Stimulated activated CD8-positive, alpha-beta memory T cell treated with anti-CD3 and anti-CD28 coated beads, Interleukin-15, amount 100 ng/mL, for 24 hours (primary cell): ENCODE results near the gene SUV39H1.

ENCODE experiments used
- DNase-seq: peaks from one replicate; pipeline ENCODE4 v3.0.0-alpha.2; 2020; ENCODE audit warnings: low read depth

The SUV39H1 gene

DNA sequence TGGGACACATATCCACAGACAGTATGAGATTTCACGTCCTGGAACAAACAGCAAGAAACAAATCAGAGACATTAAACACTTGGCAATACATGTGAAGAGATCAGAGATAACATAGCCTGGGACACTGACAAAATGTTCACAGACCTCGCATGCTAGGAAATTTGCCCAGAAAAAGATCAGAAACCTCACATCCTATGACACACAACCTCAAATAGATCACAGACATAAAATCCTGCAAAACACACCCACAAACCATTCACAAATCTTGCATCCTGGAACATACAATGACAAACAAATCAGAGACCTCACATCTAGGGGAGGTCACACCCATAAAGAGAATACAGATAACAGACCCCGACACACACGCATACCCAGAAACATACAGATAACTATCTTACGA lies 18.0 kb downstream of the SUV39H1 start:
- no peak for DNase-seq

DNA sequence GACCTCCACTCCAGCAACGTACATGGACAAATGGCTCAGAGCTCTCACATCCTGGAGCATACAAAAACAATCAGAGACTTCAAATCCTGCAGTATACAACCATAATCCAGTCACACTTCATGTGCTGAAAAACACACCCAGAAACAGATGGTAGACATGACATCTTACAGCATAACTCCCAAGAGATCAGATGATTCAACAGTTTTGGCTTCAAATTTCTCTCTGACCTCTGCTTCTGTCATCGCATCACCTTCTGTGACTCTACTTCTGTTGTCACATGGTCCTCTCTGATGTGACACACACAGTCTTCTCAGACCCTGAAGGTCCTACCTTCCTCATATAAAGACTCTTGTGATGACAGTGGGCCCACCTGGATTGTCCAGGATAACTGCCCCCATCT lies 18.5 kb downstream of the SUV39H1 start:
- DNase-seq, result no peak

DNA sequence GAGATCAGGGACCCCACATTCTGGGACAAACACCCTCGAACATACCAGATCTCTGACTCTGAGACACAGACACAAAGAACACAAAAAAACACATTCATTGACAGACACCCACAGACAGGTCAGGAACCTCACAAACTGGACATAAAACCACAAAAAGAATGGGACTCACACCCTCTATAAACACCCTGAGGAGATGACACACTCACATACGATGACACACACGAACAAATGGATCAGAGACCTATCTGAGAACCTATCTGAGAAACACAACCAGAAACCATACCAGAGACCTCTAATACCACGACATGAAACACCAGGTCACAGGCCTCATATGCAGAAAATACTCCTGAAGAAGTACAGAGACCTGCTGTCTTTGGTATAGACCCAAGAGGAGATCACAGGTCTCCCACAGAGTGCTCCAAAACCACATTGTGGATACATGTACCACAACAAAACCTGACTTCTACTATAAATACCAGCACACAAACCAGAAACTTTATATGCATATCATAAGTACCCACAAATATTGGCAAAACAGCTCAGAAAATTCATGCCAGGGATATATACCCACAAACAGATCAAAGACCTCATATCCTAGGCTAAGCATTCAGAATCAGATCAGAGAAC lies 19.5 kb downstream of the SUV39H1 start:
- no peak for DNase-seq

DNA sequence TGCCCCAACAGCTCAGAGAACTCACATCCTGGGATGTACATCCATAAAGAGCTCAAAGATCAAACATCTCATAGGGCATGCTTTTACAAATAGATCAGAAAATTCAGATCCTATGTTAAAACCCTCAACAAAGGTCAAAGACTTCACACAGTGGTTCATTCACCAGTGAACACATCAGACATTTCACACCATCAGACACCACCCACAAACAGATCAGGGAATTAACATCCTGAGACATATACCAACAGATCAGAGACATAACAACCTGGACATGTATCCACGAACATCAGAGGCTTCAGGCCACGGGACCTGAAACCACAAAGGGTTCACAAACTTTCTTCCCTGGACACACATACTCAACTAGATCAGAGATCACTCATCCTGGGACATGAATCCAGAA lies 23.4 kb downstream of the SUV39H1 start:
- DNase-seq, result no peak

DNA sequence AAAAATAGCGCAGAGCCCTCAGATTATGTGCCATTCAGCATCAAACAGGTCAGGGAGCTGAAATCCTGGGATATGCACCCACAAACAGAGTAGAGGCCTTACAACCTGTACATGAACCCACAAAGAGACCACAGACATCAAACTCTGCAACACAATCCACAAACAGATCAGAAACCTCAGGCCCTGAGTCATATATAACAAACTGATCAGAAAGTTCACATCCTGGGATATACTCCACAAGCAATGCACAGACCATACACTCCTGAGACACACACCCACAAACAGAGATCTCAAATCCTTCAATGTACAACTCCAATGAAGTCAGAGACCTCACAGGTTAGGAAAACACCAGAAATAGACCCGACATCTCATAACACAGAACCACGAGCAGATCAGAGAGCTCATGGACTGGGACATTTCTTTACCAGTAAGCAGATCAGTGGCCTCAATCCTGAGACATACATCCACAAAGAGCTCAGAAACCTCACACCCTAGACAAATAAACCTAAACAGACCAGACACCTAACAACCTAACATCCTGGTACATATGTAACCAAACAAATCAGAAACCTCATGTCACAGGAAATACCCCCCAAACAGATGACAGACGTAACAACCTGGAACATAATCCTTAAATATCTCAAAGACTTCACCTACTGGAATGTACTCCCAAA lies 24.2 kb downstream of the SUV39H1 start:
- DNase-seq, result no peak

DNA sequence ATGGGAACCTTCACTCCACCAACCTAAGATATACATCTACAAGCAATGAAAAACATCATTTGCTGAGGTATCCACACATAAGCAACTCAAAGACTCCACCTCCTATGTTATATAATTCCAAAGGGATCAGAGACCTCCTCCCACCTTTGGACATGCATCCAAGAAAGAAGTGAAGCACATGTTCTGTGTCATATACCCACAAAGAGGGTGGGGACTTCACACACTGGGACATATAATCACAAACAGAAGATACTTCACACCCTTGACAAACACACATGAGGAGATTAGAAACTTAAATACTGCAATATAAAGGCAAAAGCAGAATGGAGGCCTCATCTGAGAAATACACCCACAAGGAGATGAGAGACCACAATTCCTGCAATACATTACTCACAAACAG lies 25.4 kb downstream of the SUV39H1 start:
- no peak for DNase-seq

DNA sequence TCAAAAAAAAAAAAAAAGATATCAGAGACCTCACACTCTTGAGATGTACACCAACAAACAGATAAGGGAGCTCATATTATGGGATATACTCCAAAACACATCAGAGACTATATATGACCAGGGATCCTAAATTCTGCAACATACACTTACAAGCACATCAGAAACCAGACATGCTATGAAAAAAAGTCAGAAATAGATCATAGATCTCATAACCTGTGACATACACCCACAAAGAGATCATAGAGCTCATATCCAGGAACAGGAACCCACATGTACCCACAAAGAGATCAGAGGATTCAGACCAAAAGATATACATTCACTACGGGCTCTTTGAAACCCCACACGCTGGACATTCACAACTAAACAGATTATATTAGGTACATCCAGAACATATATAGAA lies 30.1 kb downstream of the SUV39H1 start:
- DNase-seq, result no peak

DNA sequence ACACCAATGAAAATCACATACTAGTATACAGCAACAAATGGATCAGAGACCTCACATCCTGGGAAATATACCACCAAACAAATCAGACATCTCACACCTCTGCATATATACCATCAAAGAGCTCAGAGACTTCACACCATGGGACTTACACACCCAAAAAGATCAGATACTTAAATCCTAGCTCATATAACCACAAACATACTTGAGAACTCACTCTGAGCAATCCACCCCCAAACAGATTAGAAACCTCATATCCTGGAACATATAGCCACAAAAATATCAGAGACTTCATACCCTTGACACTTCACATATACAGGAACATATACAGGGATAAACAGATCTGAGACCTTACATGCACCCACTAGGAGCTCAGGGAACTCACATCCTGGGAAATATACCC lies 32.1 kb downstream of the SUV39H1 start:
- no peak for DNase-seq

DNA sequence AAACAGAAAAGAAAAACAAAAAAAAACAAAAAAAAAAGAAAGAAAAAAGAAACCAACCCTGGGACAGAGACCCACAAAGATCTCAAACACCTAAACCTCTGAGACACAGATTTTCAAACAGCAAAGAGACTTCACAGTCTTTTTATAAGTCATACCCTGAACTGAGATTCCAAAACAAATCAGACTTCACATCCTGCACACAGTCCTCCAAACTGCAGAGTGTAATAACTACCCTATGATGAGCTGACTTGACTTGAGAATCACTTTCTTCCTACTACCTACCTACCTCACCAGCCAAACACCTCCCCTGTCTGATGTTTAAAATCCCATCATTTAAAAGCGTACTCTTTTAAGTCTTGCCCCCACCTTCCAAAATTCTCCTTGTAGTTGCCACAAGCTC lies 39.8 kb downstream of the SUV39H1 start:
- no peak for DNase-seq

DNA sequence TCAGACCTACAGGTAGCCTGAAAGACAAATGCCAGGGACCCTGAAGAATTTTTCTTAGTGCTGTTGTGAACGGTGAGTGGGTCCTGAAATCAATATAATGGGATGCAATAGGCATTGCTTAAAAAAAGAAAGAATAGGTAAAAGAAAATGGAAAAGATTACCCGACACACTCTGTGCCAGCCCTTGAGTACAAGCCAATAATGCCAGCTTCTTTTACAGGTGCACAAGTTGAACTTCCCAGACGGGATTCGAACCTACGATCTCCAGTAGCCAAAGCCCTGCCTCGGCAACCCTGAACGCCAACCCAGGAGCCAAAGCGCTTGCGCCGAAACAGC lies 40.3 kb downstream of the SUV39H1 start:
- no peak for DNase-seq

DNA sequence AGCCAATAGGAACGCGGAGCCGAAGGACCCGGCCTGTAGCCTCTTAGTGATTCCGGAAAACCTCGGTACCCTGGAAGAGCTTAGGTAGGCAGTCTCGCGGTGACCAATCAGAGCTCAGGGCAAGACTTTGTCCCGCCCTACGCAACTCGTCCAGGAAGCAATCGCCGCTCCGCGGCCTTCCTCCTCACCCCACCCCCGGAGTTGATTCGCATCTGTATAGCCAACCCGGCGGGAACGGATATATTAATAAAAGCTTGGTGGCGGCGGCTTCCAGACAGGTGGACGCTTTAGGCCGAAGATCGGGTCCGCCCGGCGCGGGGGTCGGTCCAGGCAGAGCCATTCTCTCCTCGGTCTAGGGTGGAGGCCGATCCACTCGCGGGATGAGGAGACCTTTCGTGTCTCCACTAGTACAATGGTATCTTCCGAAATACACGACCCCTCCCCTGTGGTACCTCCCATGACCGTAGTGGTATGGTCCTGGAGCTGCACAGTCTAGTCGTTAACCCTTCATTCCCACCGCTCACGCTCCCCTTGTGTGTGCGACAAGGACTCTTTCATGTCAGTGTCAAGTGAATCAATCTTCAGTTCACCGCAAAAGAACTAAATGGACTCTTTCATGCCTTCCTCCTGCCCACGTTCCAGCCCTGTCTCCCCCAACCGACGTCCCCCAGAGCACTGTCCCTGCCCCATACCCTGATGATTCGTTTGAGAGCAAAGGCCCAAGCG lies 40.8 kb downstream of the SUV39H1 start:
- peak; percentile 52 for DNase-seq

DNA sequence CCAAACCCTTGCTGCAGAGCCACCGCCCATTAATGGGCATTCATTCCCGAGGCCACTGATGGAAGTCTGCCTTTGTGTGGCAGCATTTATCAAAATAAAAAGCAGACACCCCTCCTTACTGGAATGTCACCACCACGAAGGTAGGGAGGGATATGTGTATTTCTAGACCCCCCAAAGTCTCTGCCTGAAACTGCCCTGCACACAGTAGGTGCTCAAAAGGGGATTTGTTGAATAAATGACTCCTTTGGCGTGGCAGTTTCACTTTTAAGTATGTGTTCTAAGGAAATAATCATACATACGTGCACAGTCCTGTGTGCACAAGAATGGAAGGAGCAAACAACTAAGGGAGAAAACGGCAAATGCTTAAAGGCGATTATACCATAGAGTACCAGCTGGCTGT lies 41.4 kb downstream of the SUV39H1 start:
- no peak for DNase-seq

DNA sequence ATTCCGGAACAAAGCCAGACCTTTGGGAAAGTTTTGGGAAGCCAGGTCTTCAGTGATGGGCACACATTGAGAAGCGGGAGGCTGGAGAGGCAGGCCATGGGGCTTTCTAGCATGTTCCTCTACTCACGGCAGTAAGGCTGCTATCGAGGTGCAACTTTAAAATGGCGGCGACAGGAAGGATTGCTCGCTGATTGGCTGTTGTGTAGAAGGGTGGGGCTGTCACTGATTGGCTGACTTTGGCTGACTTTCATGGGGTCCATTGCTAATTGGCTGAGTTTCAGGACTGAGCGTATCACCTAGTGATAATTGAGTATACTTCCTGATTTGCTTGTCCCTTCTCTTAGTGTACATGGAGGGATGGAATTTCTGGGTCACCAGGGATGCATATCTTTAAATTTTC lies 45.3 kb downstream of the SUV39H1 start:
- no peak for DNase-seq

DNA sequence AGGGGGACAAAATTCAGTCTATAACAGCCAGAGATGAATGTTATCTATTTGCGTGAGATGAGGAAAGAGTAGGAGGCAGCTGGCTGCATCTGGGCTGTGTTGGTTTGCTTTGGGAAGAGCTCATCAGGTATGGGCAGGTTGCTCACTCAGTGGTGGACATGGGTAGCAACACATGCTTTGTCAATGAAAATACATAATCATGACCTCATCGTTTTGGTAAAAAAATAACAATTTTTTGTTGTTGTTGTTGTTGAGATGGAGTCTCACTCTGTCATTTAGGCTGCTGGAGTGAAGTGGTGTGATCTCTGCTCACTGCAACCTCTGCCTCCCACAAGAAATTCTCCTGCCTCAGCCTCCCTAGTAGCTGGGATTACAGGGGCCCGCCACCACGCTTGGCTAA lies 48.7 kb downstream of the SUV39H1 start:
- no peak for DNase-seq

DNA sequence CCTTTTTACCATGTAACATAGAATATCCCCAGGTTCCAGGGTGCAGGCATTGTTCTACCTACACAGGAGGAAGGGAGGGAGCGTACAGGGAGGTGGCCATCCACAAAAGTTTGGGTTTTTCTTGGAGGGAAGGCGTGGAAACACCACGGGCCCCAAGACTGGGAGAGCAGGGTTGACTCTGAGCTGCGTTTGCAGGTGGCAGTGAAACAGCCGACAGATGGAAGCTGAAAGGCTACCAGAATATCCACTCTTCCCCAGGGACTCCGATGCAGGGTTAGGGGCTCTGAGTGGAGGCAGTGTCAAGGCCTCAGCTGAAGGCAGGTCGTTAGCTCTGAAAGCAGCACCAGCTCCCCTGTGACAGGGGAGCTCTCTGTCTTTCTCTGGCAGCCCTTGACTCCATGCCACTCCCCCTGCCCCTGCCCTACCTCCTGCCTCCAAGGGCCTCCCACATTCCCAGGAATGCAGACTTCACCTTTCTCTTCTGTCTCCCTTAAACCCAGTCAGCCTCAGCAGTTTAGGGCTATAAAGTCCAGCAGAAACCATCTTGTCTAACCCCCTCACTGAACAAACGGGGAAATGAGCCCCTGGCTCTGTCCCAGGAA lies 51.0 kb downstream of the SUV39H1 start:
- DNase-seq, result no peak

DNA sequence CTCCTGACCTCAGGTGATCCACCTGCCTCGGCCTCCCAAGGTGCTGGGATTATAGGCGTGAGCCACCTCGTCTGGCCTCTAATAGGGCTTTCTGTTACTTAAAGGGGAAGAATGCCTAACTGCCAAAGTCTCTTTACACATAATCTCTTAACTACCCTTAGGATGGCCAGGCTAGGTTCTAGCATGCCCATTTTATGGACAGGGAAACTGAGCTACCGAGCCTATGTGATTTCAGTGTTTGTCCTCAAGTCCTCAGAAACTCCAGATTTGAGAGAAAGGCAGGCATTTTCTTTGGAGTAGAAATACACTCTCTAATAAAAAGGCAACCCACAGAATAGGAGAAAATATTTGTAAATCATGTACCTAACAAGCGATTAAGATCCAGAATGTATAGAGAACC lies 52.6 kb downstream of the SUV39H1 start:
- no peak for DNase-seq

DNA sequence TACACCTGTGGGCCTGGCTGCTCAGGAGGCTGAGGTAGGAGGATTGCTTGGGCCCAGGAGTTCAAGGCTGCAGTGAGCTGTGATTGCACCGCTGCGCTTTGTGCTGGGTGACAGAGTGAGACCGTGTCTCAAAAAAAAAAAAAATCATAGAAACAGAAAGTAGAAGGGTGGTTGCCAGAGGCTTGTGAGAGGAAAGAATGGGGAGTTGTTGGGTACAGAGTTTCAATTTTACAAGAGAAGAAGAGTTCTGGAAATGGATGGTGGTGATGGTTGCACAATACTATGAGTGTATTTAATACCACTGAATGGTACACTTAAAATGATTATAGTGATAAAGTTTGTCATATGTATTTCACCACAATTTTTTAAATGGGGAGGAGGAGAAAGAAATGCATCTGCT lies 54.8 kb downstream of the SUV39H1 start:
- no peak for DNase-seq

DNA sequence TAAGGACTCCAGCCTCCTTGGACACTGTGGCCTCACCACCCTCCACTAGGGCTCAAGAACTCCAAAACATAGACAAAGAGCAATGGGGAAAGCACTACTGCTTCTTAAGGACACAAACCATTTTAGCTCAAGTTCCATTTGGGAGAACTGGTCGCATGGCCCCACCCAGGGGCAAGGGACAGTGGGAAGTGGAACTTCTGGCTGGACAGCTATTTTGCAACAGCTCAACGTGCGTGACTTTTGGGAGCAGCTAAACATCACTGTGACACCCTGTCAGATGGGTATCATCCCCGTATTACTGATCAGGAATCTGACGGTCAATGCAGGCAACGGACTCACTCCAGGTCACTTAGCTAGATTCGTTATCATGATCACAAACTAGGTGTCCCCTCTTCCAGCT lies 56.0 kb downstream of the SUV39H1 start:
- no peak for DNase-seq

DNA sequence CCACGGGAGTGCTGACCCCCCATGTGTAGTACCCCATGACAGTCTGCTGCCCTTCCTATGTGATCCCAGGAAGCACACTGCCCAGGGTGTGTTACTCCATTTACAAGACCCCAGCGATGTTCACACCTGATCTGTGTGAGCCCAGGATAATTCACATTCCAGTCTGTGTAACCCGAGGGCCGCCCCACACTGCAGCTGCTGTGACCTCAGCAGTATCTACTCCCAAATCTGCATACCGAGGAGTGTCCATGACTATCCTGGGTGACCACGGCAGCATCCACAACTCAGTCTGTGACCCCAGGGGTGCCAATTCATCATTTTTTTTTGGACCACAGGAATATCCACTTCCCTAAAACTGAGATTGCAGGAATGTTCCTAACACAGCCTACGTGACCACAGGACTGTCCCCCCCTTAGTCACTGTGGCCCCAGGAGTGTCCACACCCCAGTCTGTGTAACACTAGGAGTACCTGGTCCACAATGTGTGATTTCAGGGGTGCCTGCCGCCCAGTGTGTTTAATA lies 57.2 kb downstream of the SUV39H1 start:
- DNase-seq, result no peak

DNA sequence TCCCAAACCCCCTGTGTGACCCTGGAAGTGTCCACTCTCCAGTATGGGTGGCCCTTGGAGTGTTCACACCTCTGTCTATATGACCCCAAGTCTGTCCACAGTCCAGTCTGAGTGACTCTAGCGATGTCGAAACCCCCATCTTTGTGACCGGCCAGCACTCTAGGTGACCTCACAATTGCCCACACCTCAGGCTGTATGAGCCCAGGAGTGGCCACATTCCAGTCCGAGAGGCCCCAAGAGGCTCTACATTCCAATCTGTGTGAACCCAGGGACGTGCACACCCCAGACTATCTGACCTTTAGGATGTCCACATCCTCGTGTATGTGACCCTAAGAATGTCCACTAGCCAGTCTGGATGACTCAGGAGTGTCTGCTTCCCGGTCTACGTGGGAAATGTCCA lies 57.7 kb downstream of the SUV39H1 start:
- no peak for DNase-seq
